Thymus (tissue), 2 donors: Measurements from ENCODE around the gene ZNF226. TPM values are rescaled to one million over a fixed set of nuclear protein-coding genes. Genes with fewer than 3 reads are reported as not detected.

Experiments
- polyA plus RNA-seq: library from polyadenylated mRNA; stranded (reverse); fragments of 200-250 nt; gene quantifications from one replicate; pipeline ENCODE4 v1.2.3, GENCODE V29; 2013
- total RNA-seq: library from RNA; stranded (reverse); fragments of 120-200 nt; gene quantifications from one replicate; pipeline ENCODE4 v1.2.4, GENCODE V29; 2013
- donor health status: healthy.

ZNF226 gene
- total and polyA plus RNA-seq, 2 donors, result 23.9 to 32.9 TPM

Other genes starting within 250 kb of the ZNF226 start
- 18.2 TPM for gene ZNF45, start 229.8 kb upstream of the ZNF226 start, total RNA-seq
- gene ZNF45, start 229.8 kb upstream of the ZNF226 start, polyA plus RNA-seq, result 8.6 TPM
- gene ZNF221, start 213.9 kb upstream of the ZNF226 start, total RNA-seq, result 2.4 TPM
- 1.1 TPM for gene ZNF221, start 213.9 kb upstream of the ZNF226 start, polyA plus RNA-seq
- gene ZNF155, start 180.9 kb upstream of the ZNF226 start, total RNA-seq, result 9.8 TPM
- gene ZNF155, start 180.9 kb upstream of the ZNF226 start, polyA plus RNA-seq, result 8.6 TPM
- gene ZNF230, start 162.1 kb upstream of the ZNF226 start, total RNA-seq, result 4.9 TPM
- 5.5 TPM for gene ZNF230, start 162.1 kb upstream of the ZNF226 start, polyA plus RNA-seq
- 9.6 TPM for gene ZNF222, start 139.7 kb upstream of the ZNF226 start, total RNA-seq
- 7.5 TPM for gene ZNF222, start 139.7 kb upstream of the ZNF226 start, polyA plus RNA-seq
- 5.5 TPM for gene ZNF223, start 113.1 kb upstream of the ZNF226 start, total RNA-seq
- 5.0 TPM for gene ZNF223, start 113.1 kb upstream of the ZNF226 start, polyA plus RNA-seq
- gene ZNF284, start 92.9 kb upstream of the ZNF226 start, total RNA-seq, result 2.4 TPM
- 1.9 TPM for gene ZNF284, start 92.9 kb upstream of the ZNF226 start, polyA plus RNA-seq
- gene ZNF224, start 70.7 kb upstream of the ZNF226 start, total RNA-seq, result 18.2 TPM
- gene ZNF224, start 70.7 kb upstream of the ZNF226 start, polyA plus RNA-seq, result 47.0 TPM
- 5.9 TPM for gene ZNF225, start 51.7 kb upstream of the ZNF226 start, total RNA-seq
- gene ZNF225, start 51.7 kb upstream of the ZNF226 start, polyA plus RNA-seq, result 3.2 TPM
- 7.2 TPM for gene ZNF234, start 23.5 kb upstream of the ZNF226 start, total RNA-seq
- 4.5 TPM for gene ZNF234, start 23.5 kb upstream of the ZNF226 start, polyA plus RNA-seq
- gene ZNF227, start 47.4 kb downstream of the ZNF226 start, total RNA-seq, result 23.8 TPM
- gene ZNF227, start 47.4 kb downstream of the ZNF226 start, polyA plus RNA-seq, result 10.7 TPM
- gene ZNF233, start 94.8 kb downstream of the ZNF226 start, total RNA-seq, result 2.1 TPM
- 1.7 TPM for gene ZNF233, start 94.8 kb downstream of the ZNF226 start, polyA plus RNA-seq
- 7.1 TPM for gene ZNF235, start 139.9 kb downstream of the ZNF226 start, total RNA-seq
- 7.7 TPM for gene ZNF235, start 139.9 kb downstream of the ZNF226 start, polyA plus RNA-seq
- gene ZNF112, start 191.6 kb downstream of the ZNF226 start, total RNA-seq, result 3.1 TPM
- 1.3 TPM for gene ZNF112, start 191.6 kb downstream of the ZNF226 start, polyA plus RNA-seq
- 4.9 TPM for gene ZNF285, start 236.5 kb downstream of the ZNF226 start, total RNA-seq
- 2.1 TPM for gene ZNF285, start 236.5 kb downstream of the ZNF226 start, polyA plus RNA-seq